GM21360 (cell line): ENCODE measurements around the gene LYPD4.
"Not testable (repeated sequence)": the region's sequence is repeated elsewhere in the genome, so short reads cannot be mapped to it uniquely, and the experiment has no call there.

ENCODE experiments used
- ATAC-seq: cut with Tn5 transposase; IDR thresholded peaks from one replicate; pipeline ENCODE4 v1.9.1; 2021; ENCODE audit warnings: mild to moderate bottlenecking, moderate library complexity; ENCODE audit not compliant: unreplicated experiment

Gene LYPD4

DNA sequence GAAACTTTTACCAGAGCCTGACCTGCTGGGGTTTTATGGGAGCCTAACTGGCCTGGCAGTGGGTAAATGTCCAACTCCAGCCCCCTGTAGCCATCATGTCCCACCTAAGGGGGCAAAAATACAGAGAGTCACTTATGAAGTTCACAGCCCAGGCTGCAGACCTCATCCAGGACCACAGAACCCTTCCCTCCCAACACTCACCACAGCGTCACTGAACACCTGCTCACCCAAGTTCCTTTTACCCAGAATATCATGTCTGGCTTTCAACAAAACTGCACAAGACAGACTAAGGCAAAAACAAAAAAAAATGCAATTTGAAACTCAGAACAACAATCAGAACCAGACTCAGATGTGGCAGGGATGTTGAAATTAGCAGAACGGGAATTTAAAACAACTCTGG, 41.7 kb downstream of the LYPD4 start:
- no peak for ATAC-seq

DNA sequence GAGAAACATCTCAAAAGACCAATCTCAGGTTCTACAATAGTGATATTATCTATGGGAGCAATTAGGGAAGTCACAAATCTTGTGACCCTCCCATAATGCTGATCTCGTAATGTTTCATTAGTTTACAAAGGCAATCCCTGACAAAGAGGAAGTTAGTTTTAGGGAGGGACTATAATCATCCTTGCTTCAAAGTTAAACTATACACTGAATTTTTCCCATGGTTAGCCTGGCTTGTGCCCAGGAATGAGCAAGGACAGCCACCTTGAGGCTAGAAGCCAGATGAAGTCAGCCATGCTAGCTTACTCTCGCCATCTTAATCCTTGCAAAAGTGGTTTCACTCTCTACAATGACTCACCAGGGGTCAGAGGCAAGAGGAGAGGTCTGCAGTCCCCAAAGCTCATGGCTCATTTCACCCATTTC, 42.7 kb downstream of the LYPD4 start:
- ATAC-seq, result no peak

DNA sequence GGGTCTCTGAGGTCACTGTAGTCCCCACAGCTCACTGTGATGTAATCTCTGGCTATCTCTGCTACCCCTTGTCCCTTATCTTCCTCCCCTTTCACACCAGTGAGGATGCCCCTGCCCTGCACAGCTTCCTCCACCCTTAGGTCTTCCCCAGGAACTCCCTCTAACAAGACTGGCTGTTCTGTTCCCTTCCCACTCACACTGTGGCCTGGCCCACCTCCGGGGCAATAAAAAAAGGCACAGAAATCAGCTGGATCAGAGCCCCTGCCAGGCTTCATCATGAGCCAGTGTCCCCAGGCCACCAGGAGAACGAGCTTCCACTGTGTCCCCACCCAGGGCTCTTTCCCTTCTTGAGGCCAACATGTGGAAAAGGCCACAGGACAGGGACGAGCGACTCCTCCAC, 43.5 kb downstream of the LYPD4 start:
- ATAC-seq, result no peak

DNA sequence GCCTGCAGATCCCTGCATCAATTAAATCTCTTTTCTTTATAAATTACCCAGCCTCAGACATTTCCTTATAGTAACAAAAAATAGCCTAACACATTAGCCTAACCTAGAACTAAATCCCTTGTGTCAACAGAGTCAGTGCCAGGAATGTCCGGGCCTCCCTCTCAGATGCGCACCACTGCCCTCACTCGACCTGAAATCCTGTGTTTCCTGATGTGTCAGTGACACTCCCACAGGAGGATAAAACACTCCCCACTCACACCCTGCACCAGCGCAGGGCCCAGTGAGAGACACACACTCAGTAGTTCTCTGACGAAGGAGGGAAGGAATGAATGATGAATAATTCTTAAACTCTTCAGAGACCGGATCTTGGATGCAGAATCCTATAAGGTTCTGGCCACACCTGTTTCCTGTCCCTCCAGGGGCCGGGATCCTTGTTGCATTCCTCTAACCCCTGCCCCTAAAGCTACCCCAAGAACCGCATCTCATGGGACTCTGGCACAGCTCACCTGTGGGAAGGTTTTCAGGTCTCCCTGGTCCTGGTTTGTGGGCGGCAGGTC, 45.0 kb downstream of the LYPD4 start:
- ATAC-seq, result no peak

DNA sequence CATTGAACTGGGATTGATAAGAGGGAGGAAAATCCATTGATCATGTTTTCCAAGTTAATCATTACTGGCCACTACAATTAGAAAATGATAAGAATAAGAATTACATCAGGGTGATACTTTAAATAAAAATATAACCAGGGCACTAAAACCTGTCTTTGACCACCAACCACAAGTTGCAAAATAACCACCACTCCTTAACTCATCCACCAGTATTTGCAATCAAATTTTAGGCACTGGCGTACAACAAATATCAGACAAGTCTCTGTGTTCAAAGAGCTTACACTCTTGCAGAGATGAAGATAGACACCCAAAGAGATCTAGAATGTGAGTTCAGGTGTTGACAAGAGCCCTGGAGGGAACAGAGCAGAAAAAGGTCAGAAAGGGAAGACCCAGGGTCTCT, 47.6 kb downstream of the LYPD4 start:
- no peak for ATAC-seq

DNA sequence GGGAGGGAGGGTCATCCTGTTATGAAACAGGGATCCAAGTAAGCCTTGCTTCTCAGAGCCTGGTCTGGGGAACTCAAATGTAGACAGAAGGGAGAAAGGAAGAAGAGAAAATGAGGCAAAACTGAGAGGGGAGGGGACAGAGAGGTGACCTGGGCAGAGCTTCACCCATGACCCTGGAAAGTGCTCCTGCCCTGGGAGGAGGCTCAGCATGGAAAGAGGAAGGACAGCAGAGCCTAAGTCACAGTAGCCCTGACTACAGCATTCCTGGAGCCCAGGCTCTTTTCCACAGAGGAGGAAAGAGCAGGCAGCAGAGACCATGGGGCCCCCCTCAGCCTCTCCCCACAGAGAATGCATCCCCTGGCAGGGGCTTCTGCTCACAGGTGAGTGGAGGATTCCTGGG, 48.1 kb downstream of the LYPD4 start, which contains the start of gene CEACAM3:
Gene CEACAM3, plus strand, starts transcription at position 226 of the 400 bp plus-strand sequence. Its CDS starts 91 bp downstream, at position 317.
- no peak for ATAC-seq

DNA sequence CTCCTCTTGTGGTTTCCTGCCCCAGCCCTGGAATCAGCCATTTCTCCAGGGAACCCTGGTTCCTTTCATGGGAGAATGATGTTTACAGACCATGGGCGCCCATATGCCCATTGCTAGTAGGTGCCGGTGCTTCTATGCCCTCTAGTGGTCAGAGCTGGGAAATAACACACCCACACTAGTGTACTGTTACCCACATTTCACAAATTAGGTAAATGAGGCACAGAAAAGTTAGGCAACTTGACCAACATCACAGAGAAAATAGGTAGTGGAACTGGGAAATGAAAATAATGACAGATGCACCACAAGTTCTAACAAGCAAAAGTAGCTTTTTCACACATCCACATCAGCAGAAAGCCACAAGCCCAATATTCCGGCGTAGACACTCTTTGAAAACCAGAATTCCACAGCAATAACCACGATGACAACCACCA, 49.4 kb downstream of the LYPD4 start:
- ATAC-seq, result no peak

DNA sequence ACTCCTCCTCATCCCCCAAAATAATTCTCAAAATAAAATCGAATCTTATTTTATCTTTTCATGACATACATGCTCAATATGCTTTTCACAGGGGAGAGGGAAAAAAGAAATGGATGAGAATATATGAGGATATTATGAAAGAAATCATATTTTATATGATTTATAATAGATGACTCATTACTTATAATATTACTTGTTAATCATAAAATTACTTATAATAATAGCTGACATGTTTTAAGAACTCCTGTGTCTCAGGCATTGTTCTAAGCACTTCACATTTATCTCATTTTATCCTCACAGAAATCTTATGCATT, 51.1 kb downstream of the LYPD4 start:
- no peak for ATAC-seq

DNA sequence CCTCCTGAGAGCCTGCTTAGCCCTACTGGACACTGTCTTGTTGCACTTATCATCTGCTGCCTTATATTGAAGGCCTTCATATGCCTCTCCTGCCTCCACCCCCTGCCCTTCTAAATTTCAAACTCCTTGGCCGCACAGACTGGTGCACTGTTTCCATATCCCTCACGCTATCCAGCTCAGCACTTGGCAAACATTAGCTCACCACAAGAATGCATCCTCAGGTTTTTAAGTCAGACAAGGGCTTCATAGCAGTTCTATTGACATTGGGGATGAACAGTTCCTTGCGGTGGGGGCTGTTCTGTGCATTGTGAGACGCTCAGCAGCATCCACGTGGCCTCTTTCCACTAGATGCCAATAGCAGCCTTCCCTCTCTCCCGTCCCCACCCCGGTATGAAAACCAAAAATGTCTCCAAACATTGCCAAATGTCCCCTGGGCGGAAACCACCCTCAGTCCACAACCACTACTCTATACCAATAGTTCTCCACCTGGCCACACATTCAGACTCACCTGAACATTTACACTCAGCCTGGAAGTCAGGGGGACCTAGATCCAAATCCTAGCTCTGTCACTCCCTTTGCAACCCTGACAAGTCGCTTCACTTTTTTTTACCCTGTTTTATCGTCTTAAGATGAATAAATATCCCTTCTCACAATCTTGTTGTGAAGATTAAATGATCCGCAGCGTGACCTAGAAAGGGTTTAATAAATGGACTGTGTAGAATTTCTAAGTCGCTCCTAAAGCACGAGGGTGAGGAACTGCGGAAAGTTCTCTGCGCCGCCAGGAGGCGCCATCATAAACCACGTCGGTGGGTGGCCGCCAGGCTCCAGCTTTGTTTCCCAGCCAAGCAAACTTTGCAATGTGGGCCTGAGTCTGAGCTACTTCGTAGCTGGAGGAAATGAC, 51.7 kb downstream of the LYPD4 start:
- ATAC-seq, result no peak

DNA sequence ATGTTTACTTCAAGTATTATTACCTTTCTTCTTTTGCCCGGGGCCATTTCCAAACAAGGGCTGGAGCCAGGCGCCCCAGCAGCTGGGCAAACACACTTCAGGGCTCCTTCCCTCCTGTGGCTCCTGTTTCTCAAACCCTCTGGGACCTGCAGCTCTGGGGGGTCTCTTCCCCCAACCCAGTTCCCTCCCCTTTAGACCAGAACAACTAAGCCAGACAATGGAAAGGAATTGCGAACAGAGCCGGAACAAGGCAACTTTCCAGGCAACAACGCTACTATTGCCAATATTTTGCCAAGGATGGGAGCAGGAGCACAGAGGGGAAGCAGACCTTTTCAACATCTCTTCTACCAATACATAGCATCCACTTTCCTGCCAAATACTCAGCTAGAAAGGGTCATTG, 55.4 kb downstream of the LYPD4 start:
- ATAC-seq, result not testable (repeated sequence)

DNA sequence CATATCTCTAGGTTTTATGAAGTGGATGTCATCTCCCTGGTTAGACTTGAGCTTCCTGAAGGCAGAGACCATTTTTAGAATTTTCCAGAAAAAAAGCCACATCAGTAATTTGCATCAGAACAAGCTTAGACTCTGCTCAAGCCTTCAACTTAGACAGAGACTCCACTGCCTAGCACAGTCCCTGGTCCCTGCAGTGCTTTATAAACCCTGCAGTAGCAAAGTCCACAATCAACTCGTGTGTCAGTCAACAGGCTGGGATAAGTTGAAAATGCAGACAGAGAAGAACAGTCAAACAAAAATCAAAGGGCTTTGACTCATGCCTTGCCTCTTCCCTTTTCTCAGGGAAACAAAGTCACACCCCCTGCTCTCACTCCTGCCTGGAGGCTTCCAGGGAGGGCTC, 56.0 kb downstream of the LYPD4 start:
- ATAC-seq, result not testable (repeated sequence)
